ENCODE results near the gene TNRC18. TPM values are rescaled to one million over a fixed set of nuclear protein-coding genes. Genes with fewer than 3 reads are reported as not detected.

TNRC18 gene
- total and polyA plus RNA-seq, 9 of the 15 experiments (the other 6 are each of a cell fraction or from before 2014, with no cell fraction given) = 0.03 to 43.2 (median 18.0) TPM

- no peak for TF ChIP-seq CREB5 (CRISPR knock-in tag; IDR thresholded peaks at IDR 0.05)
- TF ChIP-seq TEAD4 (IDR thresholded peaks at IDR 0.05; ENCODE audit: low read length) = peak; percentile 18; the same call in 1 of the 2 replicates
- TF ChIP-seq TEAD4 (CRISPR knock-in tag; IDR thresholded peaks at IDR 0.05; ENCODE audit: borderline replicate concordance) = no peak
- TF ChIP-seq ZFPM2 (CRISPR knock-in tag; IDR thresholded peaks at IDR 0.05) = no peak
- no peak for TF ChIP-seq ELF2 (CRISPR knock-in tag; IDR thresholded peaks at IDR 0.05)
Measured at GRCh38 chr7:5421714-5422395, 1.8 kb downstream of the TNRC18 start (continued).

GRCh38 chr7:5420881-5421713 is 2.5 kb downstream of the TNRC18 start:
- H3K4me2 ChIP-seq (ENCODE audit: insufficient read depth, low read length) = peak overlapping the region; percentile 75
- no peaks in the 10 kb centered on the region for H3K27me3 ChIP-seq (ENCODE audit: control insufficient read depth in 2 of 2, insufficient read depth in 2 of 2, low read length in 2 of 2)
- intact Hi-C loops (cut with micrococcal nuclease) (no loop called here), in situ Hi-C loops (cut with MboI) (no loop called here)
- DNase-seq (ENCODE audit: extremely low read depth in 1 of 4, low spot score in 3 of 4) = peak in 3 of 4 experiments; percentile 32 to 49 (median 44)
- no peaks in the 10 kb centered on the region for H4K20me1 ChIP-seq (replicated peaks; ENCODE audit: control insufficient read depth, insufficient read depth, low read length)
- H3K27ac ChIP-seq (ENCODE audit: extremely low read depth, low read depth, low read length) = peak overlapping the region; percentile 96
- H3K9ac ChIP-seq (ENCODE audit: insufficient read depth in 1 of 2, low read depth in 2 of 2, low read length in 2 of 2) = peak overlapping the region; percentile 84 to 95
- ChIA-PET CTCF (ENCODE audit: low intra/inter-chr PET ratio) (no interaction called here), POLR2A (interaction anchor here (0.7 to 2.5 kb wide), 5 partner anchors 8 to 17 kb away, joined by 3 to 12 read pairs (median 3); no protein-coding TSS in a partner anchor)
- no peaks in the 10 kb centered on the region for H3K9me3 ChIP-seq (replicated peaks; ENCODE audit: control insufficient read depth, insufficient read depth, low read depth, low read length)
- no peak for FAIRE-seq
- peak overlapping the region; percentile 38; the same call in 1 of the 2 replicates for H2AFZ ChIP-seq (ENCODE audit: low read depth, low read length)
- WGBS (ENCODE audit: insufficient coverage, low coverage, missing lambda C conversion rate) = 29% methylated on average over 51 of the region's 93 CpGs
- peaks cover 19% of the 10 kb centered on the region; the same call in 1 of the 3 replicates for H3K36me3 ChIP-seq (ENCODE audit: control insufficient read depth, insufficient read depth, low read length)
- no peaks in the 10 kb centered on the region for H3K9me1 ChIP-seq (ENCODE audit: control insufficient read depth, insufficient read depth, low read length)
- BruUV-seq (replicated peaks) = no TSS peak
- peaks cover 19 to 66% of the 10 kb centered on the region in 2 experiments for H3K4me1 ChIP-seq (replicated peaks in 1 of 2; ENCODE audit: control insufficient read depth in 2 of 2, insufficient read depth in 2 of 2, low read length in 2 of 2)
- peaks cover 83% of the 10 kb centered on the region for H3K79me2 ChIP-seq (ENCODE audit: control insufficient read depth, insufficient read depth, low read length)
- no peak for ATAC-seq
- H3K4me3 ChIP-seq = peak overlapping the region; percentile 93
- TF ChIP-seq MNT (conservative IDR thresholded peaks at IDR 0.05) = no peak
- TF ChIP-seq CTBP1 (IDR thresholded peaks at IDR 0.05; ENCODE audit: borderline replicate concordance) = no peak
- TF ChIP-seq GTF2B (IDR thresholded peaks at IDR 0.05; ENCODE audit: extremely low read depth, insufficient read length) = no peak
- no peak for TF ChIP-seq ZNF717 (CRISPR knock-in tag; IDR thresholded peaks at IDR 0.05)
- no peak for TF ChIP-seq ATF2 (CRISPR knock-in tag; IDR thresholded peaks at IDR 0.05)
- no peak for TF ChIP-seq TCF7L2 (IDR thresholded peaks at IDR 0.05; ENCODE audit: low read depth, low read length)
- TF ChIP-seq PYGO2 (tag; IDR thresholded peaks at IDR 0.05) = no peak
- TF ChIP-seq POLR2AphosphoS2 (IDR thresholded peaks at IDR 0.05; ENCODE audit: low read length) = no peak
- peak; percentile 72 for TF ChIP-seq ZFX (CRISPR knock-in tag; IDR thresholded peaks at IDR 0.05)
